ENCODE results near the gene HNRNPU. TPM values are rescaled to one million over a fixed set of nuclear protein-coding genes. Genes with fewer than 3 reads are reported as not detected.

HNRNPU gene
- total and polyA plus RNA-seq, 2 of the 13 experiments (the other 11 are each of a cell fraction or from before 2014, with no cell fraction given): 101 to 508 TPM

GRCh38 chr1:244826712-244827111 lies 37.6 kb downstream of the HNRNPU start:
- no peak overlapping the region for H3K9ac ChIP-seq (ENCODE audit: insufficient read depth, low read depth, low read length)
- H3K4me1 ChIP-seq (ENCODE audit: insufficient read depth, low read length): peaks cover 9% of the 10 kb centered on the region; the same call in 1 of the 2 replicates
- no peaks in the 10 kb centered on the region for H4K20me1 ChIP-seq (ENCODE audit: insufficient read depth, low read length)
- FAIRE-seq (no peak), DNase-seq (ENCODE audit: low spot score) (no peak), ATAC-seq (no peak)
- WGBS (ENCODE audit: low lambda C conversion rate): 93% methylated on average over 4 of the region's 4 CpGs
- no peaks in the 10 kb centered on the region for H3K27me3 ChIP-seq (ENCODE audit: control insufficient read depth in 1 of 2, insufficient read depth in 2 of 2, low read length in 2 of 2)
- no peak overlapping the region for H3K4me2 ChIP-seq (ENCODE audit: low read depth, low read length)
- intact Hi-C loops (cut with micrococcal nuclease; ENCODE audit: unreplicated experiment) (no loop called here), in situ Hi-C loops (cut with HindIII; ENCODE audit: extremely low pct_ligation_motif_present, low pct_unique_long_range_greater_than_20kb) (no loop called here)
- no peaks in the 10 kb centered on the region for H3K36me3 ChIP-seq (replicated peaks in 1 of 2; ENCODE audit: control insufficient read depth in 1 of 2, insufficient read depth in 2 of 2, low read length in 2 of 2)
- H3K9me3 ChIP-seq (ENCODE audit: low read length): no peaks in the 10 kb centered on the region
- CTCF ChIA-PET (ENCODE audit: low intra/inter-chr PET ratio, low total read pairs): no interaction called here
- no peak overlapping the region for H3K27ac ChIP-seq (ENCODE audit: extremely low read length, insufficient read depth, low read length)
- no peak for TF ChIP-seq MYNN (CRISPR knock-in tag; IDR thresholded peaks at IDR 0.05; ENCODE audit: low read depth)
- no peak for TF ChIP-seq THAP9 (CRISPR knock-in tag; IDR thresholded peaks at IDR 0.05; ENCODE audit: borderline replicate concordance)
- no peak for TF ChIP-seq DBP (CRISPR knock-in tag; IDR thresholded peaks at IDR 0.05; ENCODE audit: not compliant biosample characterization)
- no peak for TF ChIP-seq HOMEZ (CRISPR knock-in tag; IDR thresholded peaks at IDR 0.05; ENCODE audit: low read depth)
- no peak for TF ChIP-seq HOXA5 (CRISPR knock-in tag; IDR thresholded peaks at IDR 0.05)
- TF ChIP-seq HNF4A (CRISPR knock-in tag; IDR thresholded peaks at IDR 0.05): no peak
- TF ChIP-seq ZNF432 (CRISPR knock-in tag; IDR thresholded peaks at IDR 0.05; ENCODE audit: borderline replicate concordance): no peak
- no peak for TF ChIP-seq ZNF280D (CRISPR knock-in tag; IDR thresholded peaks at IDR 0.05)
- no peak for TF ChIP-seq ZNF781 (CRISPR knock-in tag; IDR thresholded peaks at IDR 0.05; ENCODE audit: borderline replicate concordance, not compliant biosample characterization)
- no peak for TF ChIP-seq KLF15 (CRISPR knock-in tag; IDR thresholded peaks at IDR 0.05; ENCODE audit: borderline replicate concordance)
- TF ChIP-seq ARHGAP35 (CRISPR knock-in tag; IDR thresholded peaks at IDR 0.05; ENCODE audit: borderline replicate concordance): no peak
- no peak for TF ChIP-seq TEF (CRISPR knock-in tag; IDR thresholded peaks at IDR 0.05)
- no peak for TF ChIP-seq POLR2A (IDR thresholded peaks at IDR 0.05; ENCODE audit: insufficient read depth in 1 of 2, low read depth in 2 of 2, low read length in 2 of 2)
- TF ChIP-seq ZNF558 (CRISPR knock-in tag; IDR thresholded peaks at IDR 0.05; ENCODE audit: borderline replicate concordance): no peak
- TF ChIP-seq IKZF4 (CRISPR knock-in tag; IDR thresholded peaks at IDR 0.05; ENCODE audit: borderline replicate concordance, low read depth, not compliant biosample characterization): no peak
- TF ChIP-seq POLR2AphosphoS5 (IDR thresholded peaks at IDR 0.05; ENCODE audit: low read depth, low read length): no peak
- POLR2A ChIA-PET: no interaction called here
- H2AFZ ChIP-seq (ENCODE audit: low read length): no peak overlapping the region
- BruUV-seq (replicated peaks): no TSS peak
- H3K4me3 ChIP-seq (replicated peaks in 1 of 3; ENCODE audit: insufficient read depth in 1 of 3, low read depth in 2 of 3, low read length in 3 of 3): no peak overlapping the region
- H3K79me2 ChIP-seq (ENCODE audit: insufficient read depth, low read length): no peaks in the 10 kb centered on the region

Data from HepG2 (cell line).